ENCODE measurements around the gene TBC1D23. TPM values are rescaled to one million over a fixed set of nuclear protein-coding genes. Genes with fewer than 3 reads are reported as not detected.

The TBC1D23 gene
- total RNA-seq, 1 experiment from 2014 or later: 34.8 TPM

- BruUV-seq (replicated peaks): no TSS peak
- ChIA-PET CTCF (interaction anchor here (0.6 to 2.1 kb wide), 6 partner anchors 16 to 524 kb away, joined by 3 to 7 read pairs (median 4); no protein-coding TSS in a partner anchor), POLR2A (interaction anchor here (0.7 to 2.2 kb wide), 4 partner anchors 9 to 30 kb away, joined by 3 to 5 read pairs (median 4); no protein-coding TSS in a partner anchor)
- Mint-ChIP-seq H3K4me3 (ENCODE audit: unreplicated experiment) (no peak overlapping the region), H3K27ac (ENCODE audit: low read depth, unreplicated experiment) (no peak overlapping the region), H3K27me3 (ENCODE audit: insufficient read depth, unreplicated experiment) (no peaks in the 10 kb centered on the region), H3K4me1 (ENCODE audit: insufficient read depth, unreplicated experiment) (peaks cover 5% of the 10 kb centered on the region), H3K9me3 (ENCODE audit: unreplicated experiment) (no peaks in the 10 kb centered on the region), H3K36me3 (ENCODE audit: insufficient read depth, unreplicated experiment) (peaks cover 70% of the 10 kb centered on the region)
- intact Hi-C loops (cut with micrococcal nuclease): no loop called here
- TF ChIP-seq, protein P1, sequence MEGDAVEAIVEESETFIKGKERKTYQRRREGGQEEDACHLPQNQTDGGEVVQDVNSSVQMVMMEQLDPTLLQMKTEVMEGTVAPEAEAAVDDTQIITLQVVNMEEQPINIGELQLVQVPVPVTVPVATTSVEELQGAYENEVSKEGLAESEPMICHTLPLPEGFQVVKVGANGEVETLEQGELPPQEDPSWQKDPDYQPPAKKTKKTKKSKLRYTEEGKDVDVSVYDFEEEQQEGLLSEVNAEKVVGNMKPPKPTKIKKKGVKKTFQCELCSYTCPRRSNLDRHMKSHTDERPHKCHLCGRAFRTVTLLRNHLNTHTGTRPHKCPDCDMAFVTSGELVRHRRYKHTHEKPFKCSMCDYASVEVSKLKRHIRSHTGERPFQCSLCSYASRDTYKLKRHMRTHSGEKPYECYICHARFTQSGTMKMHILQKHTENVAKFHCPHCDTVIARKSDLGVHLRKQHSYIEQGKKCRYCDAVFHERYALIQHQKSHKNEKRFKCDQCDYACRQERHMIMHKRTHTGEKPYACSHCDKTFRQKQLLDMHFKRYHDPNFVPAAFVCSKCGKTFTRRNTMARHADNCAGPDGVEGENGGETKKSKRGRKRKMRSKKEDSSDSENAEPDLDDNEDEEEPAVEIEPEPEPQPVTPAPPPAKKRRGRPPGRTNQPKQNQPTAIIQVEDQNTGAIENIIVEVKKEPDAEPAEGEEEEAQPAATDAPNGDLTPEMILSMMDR (IDR thresholded peaks at IDR 0.05; ENCODE audit: unreplicated experiment): no peak
- no peak for DNase-seq (ENCODE audit: unreplicated experiment)
Measured at GRCh38 chr3:100360757-100361496, 100.1 kb downstream of the TBC1D23 start.

DNA sequence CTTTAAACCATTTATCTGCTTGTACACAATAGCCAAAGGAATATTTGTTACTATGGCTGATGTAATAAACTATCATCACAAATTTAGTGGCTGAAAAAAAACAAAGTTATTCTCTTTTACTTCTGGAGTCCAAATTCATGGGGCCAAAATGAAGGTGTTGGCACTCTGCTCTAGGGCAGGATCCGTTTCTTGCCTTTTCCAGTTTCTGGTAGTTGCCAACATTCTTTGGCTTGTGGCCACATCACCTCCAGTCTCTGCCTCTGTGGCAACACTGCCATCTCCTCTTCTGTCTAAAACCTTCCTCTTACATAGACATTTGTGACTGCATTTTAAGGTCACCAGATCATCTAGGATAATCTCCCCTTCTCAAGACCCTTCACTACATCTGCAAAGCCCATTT is 101.1 kb downstream of the TBC1D23 start:
- Mint-ChIP-seq H3K27ac (ENCODE audit: low read depth, unreplicated experiment) (no peak overlapping the region), H3K27me3 (ENCODE audit: insufficient read depth, unreplicated experiment) (no peaks in the 10 kb centered on the region), H3K9me3 (ENCODE audit: unreplicated experiment) (no peaks in the 10 kb centered on the region), H3K4me3 (ENCODE audit: unreplicated experiment) (no peak overlapping the region), H3K36me3 (ENCODE audit: insufficient read depth, unreplicated experiment) (peaks cover 74% of the 10 kb centered on the region), H3K4me1 (ENCODE audit: insufficient read depth, unreplicated experiment) (peaks cover 5% of the 10 kb centered on the region)
- TF ChIP-seq, protein P1 (IDR thresholded peaks at IDR 0.05; ENCODE audit: unreplicated experiment): no peak
- CTCF ChIA-PET: interaction anchor here (0.7 to 1.2 kb wide), 2 partner anchors 18 to 531 kb away, joined by 3 read pairs; no protein-coding TSS in a partner anchor
- POLR2A ChIA-PET: interaction anchor here (0.7 to 1.7 kb wide), 3 partner anchors 8 to 29 kb away, joined by 3 to 4 read pairs (median 3); no protein-coding TSS in a partner anchor
- BruUV-seq (replicated peaks): no TSS peak
- intact Hi-C loops (cut with micrococcal nuclease): no loop called here
- peak; percentile 4 for DNase-seq (ENCODE audit: unreplicated experiment)

DNA sequence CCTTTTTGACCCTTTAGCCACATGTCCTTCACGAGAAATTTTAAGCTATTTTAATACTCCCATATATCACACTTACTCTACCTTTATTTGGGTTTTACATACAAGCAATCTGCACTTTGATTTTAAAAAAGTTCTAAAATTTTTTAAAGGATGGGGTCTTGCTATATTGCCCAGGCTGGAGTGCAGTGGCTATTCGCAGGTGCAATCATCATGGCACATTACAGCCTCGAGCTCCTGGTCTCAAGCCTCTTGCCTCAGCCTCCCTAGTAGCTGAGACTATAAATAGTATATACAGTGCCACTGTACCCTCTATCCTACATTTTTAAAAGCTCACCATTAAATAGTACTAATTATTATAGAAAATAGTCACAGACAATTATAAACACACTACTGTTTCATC is 103.6 kb downstream of the TBC1D23 start:
- CTCF ChIA-PET: interaction anchor here (0.8 kb wide), 1 partner anchor 532 kb away, joined by 3 read pairs; no protein-coding TSS in a partner anchor
- TF ChIP-seq, protein P1 (IDR thresholded peaks at IDR 0.05; ENCODE audit: unreplicated experiment): no peak
- peaks cover 5% of the 10 kb centered on the region for H3K4me1 Mint-ChIP-seq (ENCODE audit: insufficient read depth, unreplicated experiment)
- intact Hi-C loops (cut with micrococcal nuclease): no loop called here
- no peak overlapping the region for H3K4me3 Mint-ChIP-seq (ENCODE audit: unreplicated experiment)
- H3K27me3 Mint-ChIP-seq (ENCODE audit: insufficient read depth, unreplicated experiment): no peaks in the 10 kb centered on the region
- DNase-seq (ENCODE audit: unreplicated experiment): no peak
- no TSS peak for BruUV-seq (replicated peaks)
- no peaks in the 10 kb centered on the region for H3K9me3 Mint-ChIP-seq (ENCODE audit: unreplicated experiment)
- POLR2A ChIA-PET: interaction anchor here (0.9 to 1.2 kb wide), 3 partner anchors 9 to 37 kb away, joined by 3 to 4 read pairs (median 4); partner anchors contain the start of genes LNP1 and TOMM70
- peaks cover 80% of the 10 kb centered on the region for H3K36me3 Mint-ChIP-seq (ENCODE audit: insufficient read depth, unreplicated experiment)
- H3K27ac Mint-ChIP-seq (ENCODE audit: low read depth, unreplicated experiment): no peak overlapping the region

DNA sequence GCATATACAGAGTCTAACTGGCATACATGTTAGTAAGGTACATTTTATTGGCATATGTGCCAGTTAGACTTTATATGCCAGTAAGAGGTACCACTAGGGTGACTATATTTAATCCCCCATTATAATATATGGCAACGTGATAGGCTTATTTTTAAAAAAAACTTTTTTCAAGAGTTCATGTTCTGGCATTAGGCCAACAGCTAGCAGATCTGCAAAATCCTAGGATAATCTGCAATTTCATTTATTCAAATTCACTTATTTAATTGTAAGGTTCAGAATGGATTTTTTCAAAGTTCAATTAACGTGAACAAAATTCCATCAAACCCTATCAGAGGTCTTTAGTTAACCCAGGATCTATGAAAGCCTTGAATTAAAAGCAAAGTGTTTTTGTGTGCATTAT is 105.6 kb downstream of the TBC1D23 start:
- TF ChIP-seq, protein P1 (IDR thresholded peaks at IDR 0.05; ENCODE audit: unreplicated experiment): no peak
- Mint-ChIP-seq H3K9me3 (ENCODE audit: unreplicated experiment) (no peaks in the 10 kb centered on the region), H3K4me1 (ENCODE audit: insufficient read depth, unreplicated experiment) (peaks cover 5% of the 10 kb centered on the region), H3K36me3 (ENCODE audit: insufficient read depth, unreplicated experiment) (peaks cover 76% of the 10 kb centered on the region), H3K27me3 (ENCODE audit: insufficient read depth, unreplicated experiment) (no peaks in the 10 kb centered on the region), H3K4me3 (ENCODE audit: unreplicated experiment) (no peak overlapping the region), H3K27ac (ENCODE audit: low read depth, unreplicated experiment) (no peak overlapping the region)
- intact Hi-C loops (cut with micrococcal nuclease): no loop called here
- no TSS peak for BruUV-seq (replicated peaks)
- CTCF ChIA-PET: interaction anchor here (1.2 kb wide), 1 partner anchor 89 kb away, joined by 4 read pairs; no protein-coding TSS in a partner anchor
- POLR2A ChIA-PET: interaction anchor here (0.6 to 1.6 kb wide), 3 partner anchors 21 to 35 kb away, joined by 3 read pairs; no protein-coding TSS in a partner anchor
- no peak for DNase-seq (ENCODE audit: unreplicated experiment)

Measured in MCF 10A (cell line).